ENCODE measurements around the gene CCDC81. TPM values are rescaled to one million over a fixed set of nuclear protein-coding genes. Genes with fewer than 3 reads are reported as not detected.

The CCDC81 gene
- total RNA-seq, 2 experiments from 2014 or later = 0.27 to 0.47 TPM

DNA sequence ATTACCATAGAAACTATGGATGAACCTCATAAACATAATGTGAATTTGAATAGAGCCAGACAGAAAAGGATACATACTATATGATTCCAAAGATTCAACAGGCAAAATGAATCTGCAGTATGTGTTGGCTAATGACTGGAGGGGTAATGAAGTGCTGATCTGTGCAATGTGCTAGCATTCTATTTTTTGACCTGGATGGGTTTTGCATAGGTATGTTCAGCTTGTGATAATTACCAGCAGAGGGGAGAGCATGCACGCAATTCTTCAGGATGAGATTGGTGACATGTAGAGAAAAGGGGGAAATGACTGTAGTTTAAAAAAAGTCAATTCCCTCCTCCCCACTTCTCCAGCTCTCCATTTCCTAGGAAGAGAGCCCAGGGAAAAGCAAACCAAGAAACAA, 618 bp upstream of the CCDC81 start:
- Mint-ChIP-seq H3K36me3 (ENCODE audit: low read depth) (no peaks in the 10 kb centered on the region), H3K27me3 (peaks cover 7% of the 10 kb centered on the region), H3K9me3 (no peaks in the 10 kb centered on the region), H3K27ac (no peak overlapping the region), H3K4me3 (no peak overlapping the region), H3K4me1 (ENCODE audit: low read depth) (no peaks in the 10 kb centered on the region)
- no peak for ATAC-seq (ENCODE audit: poor library complexity)
- intact Hi-C loops (cut with DNase I, micrococcal nuclease) = no loop called here
- Histone ChIP-seq H3K9me3 (ENCODE audit: control insufficient read depth in 1 of 2, insufficient read depth in 1 of 2, low read length in 2 of 2) (peaks cover 0 to 7% of the 10 kb centered on the region in 2 experiments), H3K4me3 (ENCODE audit: low read length) (no peak overlapping the region), H3K27ac (ENCODE audit: low read depth in 1 of 2, low read length in 2 of 2) (no peak overlapping the region), H3K36me3 (ENCODE audit: insufficient read depth, low read length) (no peaks in the 10 kb centered on the region), H3K4me1 (ENCODE audit: insufficient read depth, low read length) (no peaks in the 10 kb centered on the region), H3K27me3 (ENCODE audit: control insufficient read depth in 1 of 2, insufficient read depth in 2 of 2, low read length in 2 of 2) (no peaks in the 10 kb centered on the region)
- CTCF ChIA-PET = no interaction called here
- TF ChIP-seq, protein P1, sequence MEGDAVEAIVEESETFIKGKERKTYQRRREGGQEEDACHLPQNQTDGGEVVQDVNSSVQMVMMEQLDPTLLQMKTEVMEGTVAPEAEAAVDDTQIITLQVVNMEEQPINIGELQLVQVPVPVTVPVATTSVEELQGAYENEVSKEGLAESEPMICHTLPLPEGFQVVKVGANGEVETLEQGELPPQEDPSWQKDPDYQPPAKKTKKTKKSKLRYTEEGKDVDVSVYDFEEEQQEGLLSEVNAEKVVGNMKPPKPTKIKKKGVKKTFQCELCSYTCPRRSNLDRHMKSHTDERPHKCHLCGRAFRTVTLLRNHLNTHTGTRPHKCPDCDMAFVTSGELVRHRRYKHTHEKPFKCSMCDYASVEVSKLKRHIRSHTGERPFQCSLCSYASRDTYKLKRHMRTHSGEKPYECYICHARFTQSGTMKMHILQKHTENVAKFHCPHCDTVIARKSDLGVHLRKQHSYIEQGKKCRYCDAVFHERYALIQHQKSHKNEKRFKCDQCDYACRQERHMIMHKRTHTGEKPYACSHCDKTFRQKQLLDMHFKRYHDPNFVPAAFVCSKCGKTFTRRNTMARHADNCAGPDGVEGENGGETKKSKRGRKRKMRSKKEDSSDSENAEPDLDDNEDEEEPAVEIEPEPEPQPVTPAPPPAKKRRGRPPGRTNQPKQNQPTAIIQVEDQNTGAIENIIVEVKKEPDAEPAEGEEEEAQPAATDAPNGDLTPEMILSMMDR (IDR thresholded peaks at IDR 0.05) = no peak
- POLR2A ChIA-PET = interaction anchor here (0.6 kb wide), 1 partner anchor 751 kb away, joined by 3 read pairs; no protein-coding TSS in a partner anchor
- no peak for DNase-seq

DNA sequence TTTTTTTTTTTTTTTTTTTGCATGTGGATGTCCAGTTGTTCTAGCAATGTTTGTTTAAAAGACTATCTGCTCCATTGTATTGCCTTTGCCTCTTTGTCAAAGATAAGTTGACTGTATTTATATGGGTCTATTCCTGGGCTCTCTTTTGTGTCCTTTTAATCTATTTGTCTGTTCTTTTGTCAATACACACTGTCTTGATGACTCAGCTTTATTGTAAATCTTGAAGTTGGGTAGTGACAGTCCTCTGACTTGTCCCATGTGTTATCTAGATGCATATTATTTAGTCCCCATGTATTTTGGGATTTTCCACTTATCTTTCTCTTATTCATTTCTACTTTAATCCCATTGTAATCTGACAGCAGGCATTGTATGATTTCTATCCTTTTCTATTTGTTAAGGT, 3.3 kb downstream of the CCDC81 start:
- H3K4me1 Mint-ChIP-seq (ENCODE audit: low read depth) = no peaks in the 10 kb centered on the region
- ChIA-PET POLR2A (no interaction called here), CTCF (no interaction called here)
- peaks cover 0 to 7% of the 10 kb centered on the region in 2 experiments for H3K9me3 ChIP-seq (ENCODE audit: control insufficient read depth in 1 of 2, insufficient read depth in 1 of 2, low read length in 2 of 2)
- ATAC-seq (ENCODE audit: poor library complexity) = no peak
- no peaks in the 10 kb centered on the region for H3K4me1 ChIP-seq (ENCODE audit: insufficient read depth, low read length)
- no peak overlapping the region for H3K4me3 Mint-ChIP-seq
- H3K36me3 ChIP-seq (ENCODE audit: insufficient read depth, low read length) = no peaks in the 10 kb centered on the region
- no peak for DNase-seq
- H3K9me3 Mint-ChIP-seq = no peaks in the 10 kb centered on the region
- TF ChIP-seq, protein P1 (IDR thresholded peaks at IDR 0.05) = no peak
- no peak overlapping the region for H3K4me3 ChIP-seq (ENCODE audit: low read length)
- H3K36me3 Mint-ChIP-seq (ENCODE audit: low read depth) = no peaks in the 10 kb centered on the region
- peaks cover 7% of the 10 kb centered on the region for H3K27me3 Mint-ChIP-seq
- no peak overlapping the region for H3K27ac ChIP-seq (ENCODE audit: low read depth in 1 of 2, low read length in 2 of 2)
- H3K27ac Mint-ChIP-seq = no peak overlapping the region
- no peaks in the 10 kb centered on the region for H3K27me3 ChIP-seq (ENCODE audit: control insufficient read depth in 1 of 2, insufficient read depth in 2 of 2, low read length in 2 of 2)
- intact Hi-C loops (cut with DNase I, micrococcal nuclease) = no loop called here

GRCh38 chr11:86380295-86381059, 5.8 kb downstream of the CCDC81 start:
- ChIA-PET CTCF (no interaction called here), POLR2A (no interaction called here)
- DNase-seq (no peak), ATAC-seq (ENCODE audit: poor library complexity) (no peak)
- H3K4me1 Mint-ChIP-seq (ENCODE audit: low read depth) = no peaks in the 10 kb centered on the region
- no peak overlapping the region for H3K27ac ChIP-seq (ENCODE audit: low read depth in 1 of 2, low read length in 2 of 2)
- TF ChIP-seq, protein P1 (IDR thresholded peaks at IDR 0.05) = no peak
- H3K27ac Mint-ChIP-seq = no peak overlapping the region
- H3K9me3 Mint-ChIP-seq = no peaks in the 10 kb centered on the region
- intact Hi-C loops (cut with DNase I, micrococcal nuclease) = no loop called here
- no peak overlapping the region for H3K4me3 Mint-ChIP-seq
- H3K36me3 Mint-ChIP-seq (ENCODE audit: low read depth) = no peaks in the 10 kb centered on the region
- no peaks in the 10 kb centered on the region for H3K9me3 ChIP-seq (ENCODE audit: control insufficient read depth in 1 of 2, insufficient read depth in 1 of 2, low read length in 2 of 2)
- H3K4me1 ChIP-seq (ENCODE audit: insufficient read depth, low read length) = no peaks in the 10 kb centered on the region
- H3K27me3 Mint-ChIP-seq = no peaks in the 10 kb centered on the region
- H3K36me3 ChIP-seq (ENCODE audit: insufficient read depth, low read length) = no peaks in the 10 kb centered on the region
- no peaks in the 10 kb centered on the region for H3K27me3 ChIP-seq (ENCODE audit: control insufficient read depth in 1 of 2, insufficient read depth in 2 of 2, low read length in 2 of 2)
- no peak overlapping the region for H3K4me3 ChIP-seq (ENCODE audit: low read length)
